ENCODE measurements around the gene ACIN1. TPM values are rescaled to one million over a fixed set of nuclear protein-coding genes. Genes with fewer than 3 reads are reported as not detected.

ACIN1 gene
- total and polyA plus RNA-seq, 2 of the 8 experiments (the other 6 are each of a cell fraction or from before 2014, with no cell fraction given) = 132 to 233 TPM

- no peak overlapping the region for H2AK5ac ChIP-seq (ENCODE audit: low read depth, low read length)
- no peak overlapping the region for H4K91ac ChIP-seq (replicated peaks; ENCODE audit: insufficient read length, low read length)
- no peak overlapping the region for H2BK120ac ChIP-seq (replicated peaks; ENCODE audit: low read depth, low read length)
- no peak overlapping the region for H3K27ac ChIP-seq (ENCODE audit: low read depth, low read length)
- H3K27me3 ChIP-seq (replicated peaks in 1 of 4; ENCODE audit: control insufficient read depth in 3 of 4, extremely low read depth in 1 of 4, insufficient read depth in 3 of 4, low read length in 3 of 4) = no peaks in the 10 kb centered on the region
- peaks cover 0 to 11% (median 4%) of the 10 kb centered on the region in 4 experiments; a peak in 5 of 7 replicates for H3K4me1 ChIP-seq (replicated peaks in 1 of 4; ENCODE audit: control insufficient read depth in 3 of 4, insufficient read depth in 4 of 4, low read length in 3 of 4)
- H3K23ac ChIP-seq (ENCODE audit: insufficient read length) = no peak overlapping the region
- no peak overlapping the region for H3K4me3 ChIP-seq (ENCODE audit: extremely low read depth in 1 of 4, insufficient read depth in 2 of 4, low read depth in 3 of 4, low read length in 4 of 4)
- ChIA-PET CTCF (ENCODE audit: partially characterized antibody) (interaction anchor here (1.1 to 11.8 kb wide), 5 partner anchors 30 to 81 kb away, joined by 3 to 290 read pairs (median 6); partner anchors contain the start of genes ACIN1, C14orf119 and SLC7A8), POLR2A (ENCODE audit: partially characterized antibody) (interaction anchor here (0.7 to 3.1 kb wide), 7 partner anchors 12 to 30 kb away, joined by 3 to 9 read pairs (median 4); partner anchors contain the start of genes ACIN1 and C14orf119)
- no peak overlapping the region for H3K56ac ChIP-seq (replicated peaks; ENCODE audit: insufficient read length, low read depth, low read length)
- H2AFZ ChIP-seq (ENCODE audit: low read length) = no peak overlapping the region
- H2BK12ac ChIP-seq (ENCODE audit: low read depth, low read length) = no peak overlapping the region
- no peaks in the 10 kb centered on the region for H3K23me2 ChIP-seq (ENCODE audit: low read depth, low read length)
- no peaks in the 10 kb centered on the region for H3K79me1 ChIP-seq (ENCODE audit: low read depth, low read length)
- H4K20me1 ChIP-seq (replicated peaks in 1 of 2; ENCODE audit: control insufficient read depth in 1 of 2, insufficient read depth in 2 of 2, low read length in 2 of 2) = peaks cover 0 to 2% of the 10 kb centered on the region in 2 experiments
- no peak overlapping the region for H2BK15ac ChIP-seq (ENCODE audit: low read length)
- FAIRE-seq (no peak), DNase-seq (ENCODE audit: low read depth in 1 of 2, low spot score in 2 of 2) (no peak)
- H2BK5ac ChIP-seq (ENCODE audit: low read depth, low read length) = no peak overlapping the region
- no peak overlapping the region for H4K5ac ChIP-seq (ENCODE audit: insufficient read length, low read depth, low read length)
- H3K36me3 ChIP-seq (ENCODE audit: control insufficient read depth in 2 of 4, insufficient read depth in 4 of 4, low read length in 3 of 4) = peaks cover 13 to 35% (median 20%) of the 10 kb centered on the region in 4 experiments
- no peaks in the 10 kb centered on the region for H3K9me3 ChIP-seq (ENCODE audit: insufficient read depth in 2 of 2, low read depth in 1 of 2, low read length in 1 of 2)
- H3K4ac ChIP-seq (replicated peaks; ENCODE audit: insufficient read length, low read depth, low read length) = no peak overlapping the region
- H4K8ac ChIP-seq (ENCODE audit: extremely low read depth, insufficient read depth, low read length) = no peak overlapping the region
- H2BK20ac ChIP-seq (ENCODE audit: low read length) = no peak overlapping the region
- H3K9ac ChIP-seq (replicated peaks in 1 of 4; ENCODE audit: extremely low read depth in 1 of 4, low read depth in 3 of 4, low read length in 3 of 4) = no peak overlapping the region
- no peak overlapping the region for H3K4me2 ChIP-seq (ENCODE audit: insufficient read depth in 1 of 2, low read depth in 2 of 2, low read length in 2 of 2)
- 66 to 100% methylated on average over 1 to 3 of the region's 3 CpGs for WGBS, 2 experiments (ENCODE audit: extremely low coverage in 1 of 2, insufficient coverage in 1 of 2, insufficient read length in 1 of 2, insufficient replicate concordance in 2 of 2, low coverage in 1 of 2, low lambda C conversion rate in 2 of 2, missing lambda C conversion rate in 1 of 2)
- H3K14ac ChIP-seq (ENCODE audit: insufficient read length) = no peak overlapping the region
- H3K79me2 ChIP-seq (ENCODE audit: control insufficient read depth in 1 of 2, insufficient read depth in 2 of 2, low read length in 2 of 2) = no peaks in the 10 kb centered on the region
- H3K18ac ChIP-seq (ENCODE audit: extremely low read depth, low read length) = no peak overlapping the region
Measured at GRCh38 chr14:23125011-23125410, 30.1 kb upstream of the ACIN1 start.
